Measurements from ENCODE around the gene SMIM12. TPM values are rescaled to one million over a fixed set of nuclear protein-coding genes. Genes with fewer than 3 reads are reported as not detected.

SMIM12 gene
- total and polyA plus RNA-seq, 2 of the 8 experiments (the other 6 are each of a cell fraction or from before 2014, with no cell fraction given), result 40.9 to 49.2 TPM

GRCh38 chr1:34899906-34900305 lies 40.4 kb upstream of the SMIM12 start:
- H3K79me2 ChIP-seq (ENCODE audit: control insufficient read depth in 1 of 2, insufficient read depth in 2 of 2, low read length in 2 of 2), result no peaks in the 10 kb centered on the region
- ChIA-PET CTCF (ENCODE audit: partially characterized antibody) (interaction anchor here (0.7 to 2.4 kb wide), 3 partner anchors 34 to 40 kb away, joined by 3 to 6 read pairs (median 3); partner anchors contain the start of gene SMIM12), POLR2A (ENCODE audit: partially characterized antibody) (interaction anchor here (1.0 to 1.6 kb wide), 2 partner anchors 11 to 15 kb away, joined by 3 to 5 read pairs; no protein-coding TSS in a partner anchor)
- H2BK12ac ChIP-seq (ENCODE audit: low read depth, low read length), result no peak overlapping the region
- H2BK120ac ChIP-seq (replicated peaks; ENCODE audit: low read depth, low read length), result no peak overlapping the region
- no peak overlapping the region for H2BK5ac ChIP-seq (ENCODE audit: low read depth, low read length)
- H3K4ac ChIP-seq (replicated peaks; ENCODE audit: insufficient read length, low read depth, low read length), result no peak overlapping the region
- H3K9me3 ChIP-seq (ENCODE audit: insufficient read depth in 2 of 2, low read depth in 1 of 2, low read length in 1 of 2), result no peaks in the 10 kb centered on the region
- TF ChIP-seq SRF (IDR thresholded peaks at IDR 0.05; ENCODE audit: low read depth, low read length), result no peak
- no peak for TF ChIP-seq POLR2A (IDR thresholded peaks at IDR 0.05; ENCODE audit: control extremely low read depth in 1 of 2, low read depth in 2 of 2, low read length in 2 of 2)
- TF ChIP-seq ATF3 (IDR thresholded peaks at IDR 0.05; ENCODE audit: insufficient read depth, low read depth, low read length), result no peak
- TF ChIP-seq, protein P1, sequence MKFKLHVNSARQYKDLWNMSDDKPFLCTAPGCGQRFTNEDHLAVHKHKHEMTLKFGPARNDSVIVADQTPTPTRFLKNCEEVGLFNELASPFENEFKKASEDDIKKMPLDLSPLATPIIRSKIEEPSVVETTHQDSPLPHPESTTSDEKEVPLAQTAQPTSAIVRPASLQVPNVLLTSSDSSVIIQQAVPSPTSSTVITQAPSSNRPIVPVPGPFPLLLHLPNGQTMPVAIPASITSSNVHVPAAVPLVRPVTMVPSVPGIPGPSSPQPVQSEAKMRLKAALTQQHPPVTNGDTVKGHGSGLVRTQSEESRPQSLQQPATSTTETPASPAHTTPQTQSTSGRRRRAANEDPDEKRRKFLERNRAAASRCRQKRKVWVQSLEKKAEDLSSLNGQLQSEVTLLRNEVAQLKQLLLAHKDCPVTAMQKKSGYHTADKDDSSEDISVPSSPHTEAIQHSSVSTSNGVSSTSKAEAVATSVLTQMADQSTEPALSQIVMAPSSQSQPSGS (IDR thresholded peaks at IDR 0.05; ENCODE audit: low read length), result no peak
- no peak for TF ChIP-seq RNF2 (IDR thresholded peaks at IDR 0.05; ENCODE audit: borderline replicate concordance, low read depth, low read length, missing control alignments, poor library complexity, severe bottlenecking)
- TF ChIP-seq TBP (IDR thresholded peaks at IDR 0.05; ENCODE audit: low read depth, low read length), result no peak
- H3K18ac ChIP-seq (ENCODE audit: extremely low read depth, low read length), result no peak overlapping the region
- no peak overlapping the region for H3K56ac ChIP-seq (replicated peaks; ENCODE audit: insufficient read length, low read depth, low read length)
- no peak overlapping the region for H2BK15ac ChIP-seq (ENCODE audit: low read length)
- H3K4me1 ChIP-seq (replicated peaks in 1 of 4; ENCODE audit: control insufficient read depth in 3 of 4, insufficient read depth in 4 of 4, low read length in 3 of 4), result peaks cover 0 to 3% (median 0%) of the 10 kb centered on the region in 4 experiments; a peak in 1 of 7 replicates
- H3K79me1 ChIP-seq (ENCODE audit: low read depth, low read length), result no peaks in the 10 kb centered on the region
- no peak overlapping the region for H4K5ac ChIP-seq (ENCODE audit: insufficient read length, low read depth, low read length)
- no peak overlapping the region for H2AFZ ChIP-seq (ENCODE audit: low read length)
- FAIRE-seq (no peak), DNase-seq (ENCODE audit: low read depth in 1 of 2, low spot score in 2 of 2) (no peak)
- no peak overlapping the region for H2BK20ac ChIP-seq (ENCODE audit: low read length)
- H2AK5ac ChIP-seq (ENCODE audit: low read depth, low read length), result no peak overlapping the region
- H3K9ac ChIP-seq (replicated peaks in 1 of 4; ENCODE audit: extremely low read depth in 1 of 4, low read depth in 3 of 4, low read length in 3 of 4), result no peak overlapping the region
- H3K23ac ChIP-seq (ENCODE audit: insufficient read length), result no peak overlapping the region
- no peaks in the 10 kb centered on the region for H3K36me3 ChIP-seq (ENCODE audit: control insufficient read depth in 2 of 4, insufficient read depth in 4 of 4, low read length in 3 of 4)
- H3K27ac ChIP-seq (ENCODE audit: low read depth, low read length), result no peak overlapping the region
- no peak overlapping the region for H3K14ac ChIP-seq (ENCODE audit: insufficient read length)
- H4K8ac ChIP-seq (ENCODE audit: extremely low read depth, insufficient read depth, low read length), result no peak overlapping the region
- no peak overlapping the region for H3K4me3 ChIP-seq (ENCODE audit: extremely low read depth in 1 of 4, insufficient read depth in 2 of 4, low read depth in 3 of 4, low read length in 4 of 4)
- 90% methylated on average over 16 of the region's 16 CpGs; no CpG with 5 or more reads in 1 of the 2 experiments for WGBS, 2 experiments (ENCODE audit: extremely low coverage in 1 of 2, insufficient coverage in 1 of 2, insufficient read length in 1 of 2, insufficient replicate concordance in 2 of 2, low coverage in 1 of 2, low lambda C conversion rate in 2 of 2, missing lambda C conversion rate in 1 of 2)
- H3K4me2 ChIP-seq (ENCODE audit: insufficient read depth in 1 of 2, low read depth in 2 of 2, low read length in 2 of 2), result no peak overlapping the region
- H3K23me2 ChIP-seq (ENCODE audit: low read depth, low read length), result no peaks in the 10 kb centered on the region
- no peak overlapping the region for H4K91ac ChIP-seq (replicated peaks; ENCODE audit: insufficient read length, low read length)
- no peaks in the 10 kb centered on the region for H3K27me3 ChIP-seq (replicated peaks in 1 of 4; ENCODE audit: control insufficient read depth in 3 of 4, extremely low read depth in 1 of 4, insufficient read depth in 3 of 4, low read length in 3 of 4)
- H4K20me1 ChIP-seq (replicated peaks in 1 of 2; ENCODE audit: control insufficient read depth in 1 of 2, insufficient read depth in 2 of 2, low read length in 2 of 2), result no peaks in the 10 kb centered on the region
